GM12878 (cell line): ENCODE measurements around the gene TSEN54. TPM values are rescaled to one million over a fixed set of nuclear protein-coding genes. Genes with fewer than 3 reads are reported as not detected.

ENCODE experiments used
- ATAC-seq: fragments of 200-7000 bp; cut with Tn5 transposase; 3 replicates; pipeline ENCODE4 v1.9.1; 2020; ENCODE audit warnings: mild to moderate bottlenecking, moderate library complexity
- BruUV-seq: library from RNA; stranded (reverse); fragments of 400-500 nt; replicated peaks from 2 replicates; lab custom pipeline; 2021; lab: Mats Ljungman, UMichigan
- CTCF ChIA-PET: fragments of 300-600 bp; sonication (Branson Sonifier 250); formaldehyde crosslinking; extraction: SDS; loops from one replicate; lab custom pipeline; 2021; ENCODE audit warnings: inconsistent platforms; lab: Yijun Ruan, JAX
- POLR2A ChIA-PET: fragments of 350-600 bp; formaldehyde crosslinking; extraction: SDS; loops from one replicate; lab custom pipeline; 2021; ENCODE audit warnings: inconsistent platforms; lab: Charles Lee
- RAD21 ChIA-PET: fragments of 300-600 bp; sonication (Branson Sonifier 250); formaldehyde crosslinking; loops from one replicate; lab custom pipeline; 2023; ENCODE audit warnings: antibody characterized with exemption; ENCODE audit not compliant: unreplicated experiment; lab: Charles Lee
- SMC1A ChIA-PET: fragments of 300-600 bp; sonication (Branson Sonifier 250); formaldehyde crosslinking; loops from one replicate; lab custom pipeline; 2023; ENCODE audit not compliant: unreplicated experiment, uncharacterized antibody; lab: Charles Lee
- DNase-seq: peaks from one replicate; pipeline ENCODE4 v3.0.0-alpha.2; 2011; ENCODE audit warnings: low read depth, low spot score
- FAIRE-seq: peaks from 3 replicates; lab custom pipeline; 2011; peaks lifted over from hg19 to GRCh38; lab: Jason Lieb, UNC
- H2AFZ ChIP-seq: 2 replicates; pipeline ENCODE4 v1.6.0; 2011; ENCODE audit warnings: low read depth, low read length, control low read depth; ENCODE audit not compliant: control insufficient read depth
- H3K27ac ChIP-seq: 2 replicates; pipeline ENCODE4 v1.5.1; 2011; ENCODE audit warnings: control low read depth; ENCODE audit not compliant: control insufficient read depth, insufficient read depth
- H3K27me3 ChIP-seq, 2 experiments: replicated peaks in 1 of 2; 2 replicates each; pipeline versions ENCODE4 v1.6.0 to v1.6.1; 2011; ENCODE audit warnings: low read length in 1 of 2; ENCODE audit not compliant: control insufficient read depth in 2 of 2, insufficient read depth in 2 of 2
- H3K36me3 ChIP-seq, 2 experiments: 2 replicates each; pipeline ENCODE4 v1.5.1; 2011; ENCODE audit warnings: low read length in 1 of 2; ENCODE audit not compliant: control insufficient read depth in 2 of 2, insufficient read depth in 2 of 2
- H3K4me1 ChIP-seq: 2 replicates; pipeline ENCODE4 v1.6.1; 2011; ENCODE audit warnings: mild to moderate bottlenecking, low read length, moderate library complexity, mixed read lengths; ENCODE audit not compliant: control insufficient read depth, insufficient read depth
- H3K4me2 ChIP-seq: 2 replicates; pipeline ENCODE4 v1.6.0; 2011; ENCODE audit warnings: control low read depth; ENCODE audit not compliant: control insufficient read depth, insufficient read depth
- H3K4me3 ChIP-seq: fragments of 200-600 bp; sonication (generic); 2 replicates; pipeline ENCODE4 v1.5.1; 2016
- H3K79me2 ChIP-seq: 2 replicates; pipeline ENCODE4 v1.6.0; 2011; ENCODE audit warnings: low read length; ENCODE audit not compliant: control insufficient read depth, insufficient read depth
- H3K9ac ChIP-seq: 2 replicates; pipeline ENCODE4 v1.8.0; 2011; ENCODE audit warnings: low read length, control low read depth, mixed read lengths; ENCODE audit not compliant: control insufficient read depth, insufficient read depth
- H3K9me3 ChIP-seq: replicated peaks from 3 replicates; pipeline ENCODE4 v1.5.1; 2011; ENCODE audit warnings: mild to moderate bottlenecking, low read length; ENCODE audit not compliant: control insufficient read depth, insufficient read depth
- H4K20me1 ChIP-seq: 2 replicates; pipeline ENCODE4 v1.6.0; 2011; ENCODE audit not compliant: control insufficient read depth, insufficient read depth
- ATF2 ChIP-seq: IDR thresholded peaks from 2 replicates; pipeline ENCODE4 v1.6.1; 2012; ENCODE audit warnings: low read length, inconsistent platforms
- BMI1 ChIP-seq: fragments of 450-650 bp; IDR thresholded peaks from 2 replicates; pipeline ENCODE4 v1.6.1; 2016; ENCODE audit warnings: mild to moderate bottlenecking, moderate library complexity, borderline replicate concordance
- BRCA1 ChIP-seq: IDR thresholded peaks from 2 replicates; pipeline ENCODE4 v1.6.1; 2011; ENCODE audit warnings: low read depth, low read length, improper control_type of control experiment
- CHD1 ChIP-seq: IDR thresholded peaks from 2 replicates; pipeline ENCODE4 v1.6.1; 2012; ENCODE audit warnings: low read depth, low read length, improper control_type of control experiment
- HDGF ChIP-seq: fragments of 450-650 bp; IDR thresholded peaks from 2 replicates; pipeline ENCODE4 v1.6.1; 2016; ENCODE audit warnings: antibody characterized with exemption
- MYB ChIP-seq: fragments of 150-350 bp; IDR thresholded peaks from 2 replicates; pipeline ENCODE4 v1.6.1; 2014; ENCODE audit warnings: mild to moderate bottlenecking, low read depth, low read length, borderline replicate concordance
- NR2C1 ChIP-seq: fragments of 450-650 bp; IDR thresholded peaks from 2 replicates; pipeline ENCODE4 v1.6.1; 2017; ENCODE audit warnings: antibody characterized with exemption, mild to moderate bottlenecking, moderate library complexity
- NR2C2 ChIP-seq: IDR thresholded peaks from 2 replicates; pipeline ENCODE4 v1.6.1; 2011; ENCODE audit warnings: borderline replicate concordance, low read depth; ENCODE audit not compliant: control insufficient read depth, insufficient read length
- PML ChIP-seq: IDR thresholded peaks from 2 replicates; pipeline ENCODE4 v1.6.1; 2012; ENCODE audit warnings: low read length, inconsistent platforms
- REST ChIP-seq: IDR thresholded peaks from 2 replicates; pipeline ENCODE4 v1.6.1; 2012; ENCODE audit warnings: mild to moderate bottlenecking, low read depth, low read length
- SMAD5 ChIP-seq: IDR thresholded peaks from 2 replicates; pipeline ENCODE4 v1.6.1; 2016; ENCODE audit warnings: antibody characterized with exemption, low read depth
- STAT3 ChIP-seq: IDR thresholded peaks from 2 replicates; pipeline ENCODE4 v1.6.1; 2011; ENCODE audit warnings: low read depth, low read length, improper control_type of control experiment
- TBL1XR1 ChIP-seq: IDR thresholded peaks from 2 replicates; pipeline ENCODE4 v1.6.1; 2012; ENCODE audit warnings: low read depth, low read length, improper control_type of control experiment
- ZBTB4 ChIP-seq: fragments of 450-650 bp; formaldehyde crosslinking; IDR thresholded peaks from 2 replicates; pipeline ENCODE4 v1.4.0; 2022; ENCODE audit warnings: mild to moderate bottlenecking, moderate library complexity
- ZZZ3 ChIP-seq: IDR thresholded peaks from 2 replicates; pipeline ENCODE4 v1.6.1; 2011; ENCODE audit warnings: low read depth; ENCODE audit not compliant: control insufficient read depth, insufficient read length
- WGBS: methylation state at CpG from one replicate; pipeline ENCODE4 v1.1.6; 2016; ENCODE audit warnings: low lambda C conversion rate; ENCODE audit not compliant: insufficient replicate concordance, insufficient coverage; ENCODE audit errors: missing lambda C conversion rate; 5-methylcytosine and 5-hydroxymethylcytosine counted together
- in situ Hi-C: fragments of 300-500 bp; cut with MboI; formaldehyde crosslinking; loops from 9 replicates; pipeline ENCODE4 v1.14.3; 2018; ENCODE audit warnings: mixed read lengths
- intact Hi-C: fragments of 100-400 bp; cut with micrococcal nuclease; formaldehyde crosslinking; loops from one replicate; pipeline ENCODE4 v1.14.2; 2022; ENCODE audit not compliant: unreplicated experiment
- polyA plus RNA-seq, 11 experiments: library from polyadenylated mRNA; depleted of rRNA in 4 of 11; unstranded in 6 of 11; stranded (reverse) in 5 of 11; fragments of >200 nt; fragmentation: Nextera tagmentation in 4 of 11; fragmentation: Illumina TruSeq in 1 of 11; extraction: Ambion mirVana in 4 of 11; extraction: Trizol in 1 of 11; gene quantifications; 1 replicate in 1 of 11; 2 replicates in 10 of 11; pipeline versions ENCODE4 v1.2.1 to v1.2.3, GENCODE V29; 2011 to 2016; ENCODE audit warnings: inconsistent platforms in 2 of 11, missing spikeins in 2 of 11, low read depth in 1 of 11
- total RNA-seq, 4 experiments: library from RNA; depleted of rRNA in 3 of 4; stranded (reverse); fragments of >200 nt in 3 of 4; fragmentation: Illumina TruSeq in 1 of 4; extraction: Trizol in 1 of 4; gene quantifications; 2 replicates each; pipeline versions ENCODE4 v1.2.1 to v1.2.3, GENCODE V29; 2013 to 2021
- TF ChIP-seq, protein P1 (sequence below): fragments of 450-650 bp; IDR thresholded peaks from 2 replicates; pipeline ENCODE4 v1.6.1; 2014; ENCODE audit warnings: mild to moderate bottlenecking

The TSEN54 gene
- total and polyA plus RNA-seq, 10 of the 15 experiments (the other 5 are each of a cell fraction or from before 2014, with no cell fraction given), result 7.1 to 48.0 (median 41.1) TPM

GRCh38 chr17:75498039-75498725, 18.1 kb upstream of the TSEN54 start:
- Histone ChIP-seq H3K27ac (no peak overlapping the region), H3K4me1 (no peaks in the 10 kb centered on the region), H3K79me2 (no peaks in the 10 kb centered on the region), H3K36me3 (peaks cover 7 to 11% of the 10 kb centered on the region in 2 experiments; a peak in 3 of 4 replicates), H3K9me3 (no peaks in the 10 kb centered on the region), H4K20me1 (no peaks in the 10 kb centered on the region), H3K4me2 (no peak overlapping the region), H3K4me3 (no peak overlapping the region), H2AFZ (no peak overlapping the region), H3K27me3 (no peaks in the 10 kb centered on the region), H3K9ac (no peak overlapping the region)
- no peak for ATAC-seq
- in situ Hi-C loops (no loop called here), intact Hi-C loops (no loop called here)
- no peak for DNase-seq
- ChIA-PET CTCF (interaction anchor here (1.2 to 1.4 kb wide), 2 partner anchors 10 to 260 kb away, joined by 3 to 4 read pairs; no protein-coding TSS in a partner anchor), SMC1A (no interaction called here), RAD21 (no interaction called here), POLR2A (interaction anchor here (0.5 to 1.2 kb wide), 2 partner anchors 42 to 282 kb away, joined by 3 read pairs; partner anchors contain the start of gene TMEM94)
- no peak for FAIRE-seq
- no TSS peak for BruUV-seq
- 85% methylated on average over 21 of the region's 21 CpGs for WGBS
- TF ChIP-seq STAT3 (no peak), HDGF (no peak), NR2C1 (no peak), MYB (no peak), ZBTB4 (no peak), TBL1XR1 (no peak), SMAD5 (no peak), BMI1 (no peak), ZZZ3 (no peak), ATF2 (no peak), REST (no peak), PML (no peak), BRCA1 (no peak), CHD1 (no peak), NR2C2 (no peak)
- TF ChIP-seq, protein P1, sequence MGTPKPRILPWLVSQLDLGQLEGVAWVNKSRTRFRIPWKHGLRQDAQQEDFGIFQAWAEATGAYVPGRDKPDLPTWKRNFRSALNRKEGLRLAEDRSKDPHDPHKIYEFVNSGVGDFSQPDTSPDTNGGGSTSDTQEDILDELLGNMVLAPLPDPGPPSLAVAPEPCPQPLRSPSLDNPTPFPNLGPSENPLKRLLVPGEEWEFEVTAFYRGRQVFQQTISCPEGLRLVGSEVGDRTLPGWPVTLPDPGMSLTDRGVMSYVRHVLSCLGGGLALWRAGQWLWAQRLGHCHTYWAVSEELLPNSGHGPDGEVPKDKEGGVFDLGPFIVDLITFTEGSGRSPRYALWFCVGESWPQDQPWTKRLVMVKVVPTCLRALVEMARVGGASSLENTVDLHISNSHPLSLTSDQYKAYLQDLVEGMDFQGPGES, result no peak
